Panc1 (cell line): ENCODE measurements around the gene RPP25. TPM values are rescaled to one million over a fixed set of nuclear protein-coding genes. Genes with fewer than 3 reads are reported as not detected.

Experiments used
- ATAC-seq: fragments of 200-7000 bp; cut with Tn5 transposase; 2 replicates; pipeline ENCODE4 v1.9.1; 2020; ENCODE audit warnings: mild to moderate bottlenecking, moderate library complexity
- BruUV-seq: library from RNA; stranded (reverse); fragments of 400-500 nt; replicated peaks from 2 replicates; lab custom pipeline; 2021; lab: Mats Ljungman, UMichigan
- CTCF ChIA-PET: fragments of 300-600 bp; sonication (Branson Sonifier 250); formaldehyde crosslinking; loops from one replicate; lab custom pipeline; 2022; ENCODE audit warnings: antibody characterized with exemption; lab: Charles Lee
- POLR2A ChIA-PET: fragments of 300-600 bp; sonication (Branson Sonifier 250); formaldehyde crosslinking; loops from one replicate; lab custom pipeline; 2022; ENCODE audit warnings: antibody characterized with exemption; lab: Charles Lee
- DNase-seq: peaks from one replicate; pipeline ENCODE4 v3.0.0-alpha.2; 2010; ENCODE audit warnings: low read depth, low spot score
- H3K27ac ChIP-seq: 2 replicates; pipeline ENCODE4 v1.5.1; 2011; ENCODE audit warnings: mild to moderate bottlenecking, low read length, inconsistent platforms
- H3K27me3 ChIP-seq: fragments of 200-500 bp; sonication (Bioruptor generic); 2 replicates; pipeline ENCODE4 v1.6.0; 2014; ENCODE audit warnings: low read length, inconsistent platforms; ENCODE audit not compliant: control insufficient read depth, insufficient read depth
- H3K36me3 ChIP-seq: fragments of 200-500 bp; sonication (Bioruptor generic); 2 replicates; pipeline ENCODE4 v1.5.1; 2014; ENCODE audit warnings: inconsistent platforms, mild to moderate bottlenecking, low read length, moderate library complexity; ENCODE audit not compliant: control insufficient read depth, insufficient read depth
- H3K4me1 ChIP-seq: 2 replicates; pipeline ENCODE4 v1.5.1; 2011; ENCODE audit warnings: inconsistent platforms, mild to moderate bottlenecking, low read length, moderate library complexity; ENCODE audit not compliant: control insufficient read depth, insufficient read depth
- H3K4me3 ChIP-seq, 2 experiments: 2 replicates each; pipeline ENCODE4 v1.5.1; 2011 to 2012; ENCODE audit warnings: low read depth in 2 of 2, low read length in 2 of 2, mild to moderate bottlenecking in 2 of 2, inconsistent platforms in 1 of 2, moderate library complexity in 1 of 2
- H3K9me3 ChIP-seq: fragments of 200-500 bp; sonication (Bioruptor generic); 2 replicates; pipeline ENCODE4 v1.5.1; 2014; ENCODE audit warnings: low read depth, mild to moderate bottlenecking, inconsistent platforms, low read length, moderate library complexity; ENCODE audit not compliant: control insufficient read depth, insufficient read depth
- CTCF ChIP-seq: fragments of 450-650 bp; IDR thresholded peaks from 2 replicates; pipeline ENCODE4 v1.5.1; 2017; ENCODE audit warnings: mild to moderate bottlenecking
- POLR2AphosphoS5 ChIP-seq: IDR thresholded peaks from 2 replicates; pipeline ENCODE4 v1.6.1; 2012; ENCODE audit warnings: mild to moderate bottlenecking, low read depth, low read length, moderate library complexity
- REST ChIP-seq, 2 experiments: IDR thresholded peaks; 2 replicates each; pipeline ENCODE4 v1.6.1; 2011 to 2012; ENCODE audit warnings: low read depth in 2 of 2, control low read depth in 1 of 2, low read length in 1 of 2, mild to moderate bottlenecking in 1 of 2, moderate library complexity in 1 of 2; ENCODE audit not compliant: insufficient read depth in 1 of 2
- SIN3A ChIP-seq: IDR thresholded peaks from 2 replicates; pipeline ENCODE4 v1.6.1; 2012; ENCODE audit warnings: low read depth, mild to moderate bottlenecking, low read length, moderate library complexity, borderline replicate concordance; ENCODE audit not compliant: insufficient read depth
- TCF7L2 ChIP-seq: IDR thresholded peaks from 2 replicates; pipeline ENCODE4 v1.6.1; 2011; ENCODE audit warnings: mild to moderate bottlenecking, low read depth, low read length, inconsistent platforms
- in situ Hi-C: cut with HindIII; loops from 2 replicates; pipeline ENCODE4 v1.10.0; 2016; ENCODE audit warnings: low sequenced_read_pairs, low pct_unique_long_range_greater_than_20kb
- intact Hi-C: fragments of 100-400 bp; cut with micrococcal nuclease; formaldehyde crosslinking; loops from one replicate; pipeline ENCODE4 v1.10.0; 2022; ENCODE audit not compliant: unreplicated experiment
- total RNA-seq: library from RNA; stranded (reverse); gene quantifications from one replicate; pipeline ENCODE4 v1.2.1, GENCODE V29; 2021; ENCODE audit not compliant: unreplicated experiment

RPP25 gene
- total RNA-seq, 1 experiment from 2014 or later, result 40.1 TPM

GRCh38 chr15:74989527-74989926 lies 33.0 kb upstream of the RPP25 start:
- ATAC-seq, result no peak
- intact Hi-C loops, result no loop called here
- no TSS peak for BruUV-seq
- Histone ChIP-seq H3K27me3 (peaks cover 5% of the 10 kb centered on the region; the same call in 1 of the 2 replicates), H3K36me3 (no peaks in the 10 kb centered on the region), H3K4me1 (no peaks in the 10 kb centered on the region), H3K9me3 (no peaks in the 10 kb centered on the region), H3K27ac (no peak overlapping the region), H3K4me3 (no peak overlapping the region)
- in situ Hi-C loops, result no loop called here
- ChIA-PET POLR2A (interaction anchor here (0.7 kb wide), 1 partner anchor 117 kb away, joined by 4 read pairs; no protein-coding TSS in a partner anchor), CTCF (no interaction called here)
- TF ChIP-seq TCF7L2 (no peak), SIN3A (no peak), REST (IDR thresholded peaks at IDR 0.05; ENCODE audit: insufficient read depth in 1 of 2, low read depth in 2 of 2, low read length in 1 of 2) (no peak), CTCF (no peak), POLR2AphosphoS5 (no peak)
- no peak for DNase-seq

- POLR2A ChIA-PET, result no interaction called here
- Histone ChIP-seq H3K27me3 (peaks cover 5% of the 10 kb centered on the region; the same call in 1 of the 2 replicates), H3K36me3 (no peaks in the 10 kb centered on the region), H3K27ac (no peak overlapping the region), H3K9me3 (no peaks in the 10 kb centered on the region), H3K4me1 (no peaks in the 10 kb centered on the region), H3K4me3 (no peak overlapping the region)
- BruUV-seq, result no TSS peak
- CTCF ChIA-PET, result interaction anchor here (1.1 kb wide), 1 partner anchor 38 kb away, joined by 3 read pairs; no protein-coding TSS in a partner anchor
- intact Hi-C loops (no loop called here), in situ Hi-C loops (no loop called here)
- 0 out of 2 replicates have a peak, but pooled peaks have one; percentile 75 for TF ChIP-seq SIN3A
- peak; percentile 47; the same call in 1 of the 2 replicates for TF ChIP-seq POLR2AphosphoS5
- TF ChIP-seq CTCF, result peak; percentile 88
- TF ChIP-seq TCF7L2, result no peak
- peak; percentile 97 for TF ChIP-seq REST (IDR thresholded peaks at IDR 0.05; ENCODE audit: insufficient read depth in 1 of 2, low read depth in 2 of 2, low read length in 1 of 2)
- DNase-seq (no peak), ATAC-seq (peak; percentile 97)
Measured at GRCh38 chr15:74988007-74988800, 31.6 kb upstream of the RPP25 start.
